WTC11 (cell line): Measurements from ENCODE around the gene CBX2. TPM values are rescaled to one million over a fixed set of nuclear protein-coding genes. Genes with fewer than 3 reads are reported as not detected.

ENCODE experiments used
- ATAC-seq: fragments of 200-7000 bp; cut with Tn5 transposase; 2 replicates; pipeline ENCODE4 v1.10.0; 2021; ENCODE audit warnings: mild to moderate bottlenecking, moderate library complexity
- CTCF ChIA-PET: fragments of 300-600 bp; sonication (Branson Sonifier 250); formaldehyde crosslinking; loops from one replicate; lab custom pipeline; 2021; ENCODE audit warnings: antibody characterized with exemption; lab: Charles Lee
- POLR2A ChIA-PET: fragments of 350-600 bp; sonication (Branson Sonifier 250); formaldehyde crosslinking; loops from one replicate; lab custom pipeline; 2021; ENCODE audit warnings: antibody characterized with exemption; lab: Charles Lee
- DNase-seq: peaks from one replicate; pipeline ENCODE4 v3.0.0; 2021; ENCODE audit warnings: low spot score
- H3K27ac Mint-ChIP-seq: 2 replicates; pipeline ENCODE4 v1.8.0; 2021; ENCODE audit warnings: mixed read lengths
- H3K27me3 Mint-ChIP-seq: 2 replicates; pipeline ENCODE4 v1.8.0; 2021; ENCODE audit warnings: low read depth, mild to moderate bottlenecking, moderate library complexity, mixed read lengths
- H3K36me3 Mint-ChIP-seq: 2 replicates; pipeline ENCODE4 v1.8.0; 2021; ENCODE audit warnings: mixed read lengths
- H3K4me1 Mint-ChIP-seq: 2 replicates; pipeline ENCODE4 v1.8.0; 2022; ENCODE audit warnings: mixed read lengths
- H3K4me3 Mint-ChIP-seq: 2 replicates; pipeline ENCODE4 v1.8.0; 2021; ENCODE audit warnings: mild to moderate bottlenecking, moderate library complexity, mixed read lengths
- H3K9me3 Mint-ChIP-seq: 2 replicates; pipeline ENCODE4 v1.8.0; 2021; ENCODE audit warnings: mixed read lengths
- CTCF ChIP-seq: fragments of 200-600 bp; IDR thresholded peaks from 2 replicates; pipeline ENCODE4 v1.8.0; 2022; ENCODE audit warnings: antibody characterized with exemption
- JUN ChIP-seq: sonication (generic); formaldehyde crosslinking; IDR thresholded peaks from 2 replicates; pipeline ENCODE4 v1.8.0; 2023; ENCODE audit warnings: mild to moderate bottlenecking, missing genetic modification reagents
- MYBL2 ChIP-seq: sonication (generic); formaldehyde crosslinking; IDR thresholded peaks from 2 replicates; pipeline ENCODE4 v1.8.1; 2023; ENCODE audit warnings: mild to moderate bottlenecking, moderate library complexity, missing genetic modification reagents
- NFATC4 ChIP-seq: fragments of 250-450 bp; sonication (Bioruptor Pico); IDR thresholded peaks from 2 replicates; pipeline ENCODE4 v1.9.0; 2021; ENCODE audit warnings: mild to moderate bottlenecking
- NR2C2 ChIP-seq: sonication (generic); formaldehyde crosslinking; IDR thresholded peaks from 2 replicates; pipeline ENCODE4 v1.8.0; 2022; ENCODE audit warnings: mild to moderate bottlenecking, missing genetic modification reagents
- PRRX2 ChIP-seq: fragments of 250-450 bp; sonication (Bioruptor Pico); IDR thresholded peaks from 2 replicates; pipeline ENCODE4 v1.8.0; 2021; ENCODE audit warnings: mild to moderate bottlenecking
- ZNF423 ChIP-seq: fragments of 250-450 bp; sonication (Bioruptor Pico); IDR thresholded peaks from 2 replicates; pipeline ENCODE4 v2.1.2; 2022; ENCODE audit warnings: mild to moderate bottlenecking, moderate library complexity
- ZNF512 ChIP-seq: sonication (generic); formaldehyde crosslinking; IDR thresholded peaks from 2 replicates; pipeline ENCODE4 v1.8.1; 2022; ENCODE audit warnings: missing genetic modification reagents, borderline replicate concordance
- ZSCAN18 ChIP-seq: fragments of 250-450 bp; sonication (Bioruptor Pico); IDR thresholded peaks from 2 replicates; pipeline ENCODE4 v2.1.2; 2022; ENCODE audit warnings: mild to moderate bottlenecking, moderate library complexity
- total RNA-seq: library from RNA; stranded (reverse); gene quantifications from 3 replicates; pipeline ENCODE4 v1.2.3, GENCODE V29; 2021

Gene CBX2
- total RNA-seq, 1 experiment from 2014 or later: 85.5 TPM

GRCh38 chr17:79811011-79811867, 33.3 kb downstream of the CBX2 start (continued):
- no peak for TF ChIP-seq ZSCAN18 (CRISPR knock-in tag)
- TF ChIP-seq JUN (CRISPR knock-in tag): no peak
- no peak for TF ChIP-seq MYBL2 (CRISPR knock-in tag)
- no peak for TF ChIP-seq ZNF512 (CRISPR knock-in tag)
- TF ChIP-seq ZNF423 (CRISPR knock-in tag): peak; percentile 49; the same call in 1 of the 2 replicates
- TF ChIP-seq PRRX2: no peak

- Mint-ChIP-seq H3K4me3 (peak overlapping the region; percentile 62), H3K9me3 (no peaks in the 10 kb centered on the region), H3K4me1 (peaks cover 31% of the 10 kb centered on the region), H3K36me3 (peaks cover 4% of the 10 kb centered on the region; the same call in 1 of the 2 replicates), H3K27me3 (peaks cover 92% of the 10 kb centered on the region), H3K27ac (no peak overlapping the region)
- ATAC-seq (no peak), DNase-seq (no peak)
- no peak for TF ChIP-seq CTCF
- ChIA-PET CTCF (interaction anchor here (1.0 to 20.8 kb wide), 12 partner anchors 7 to 312 kb away, joined by 3 to 464 read pairs (median 6); partner anchors contain the start of genes CBX4 and CBX8), POLR2A (interaction anchor here (1.4 to 7.0 kb wide), 4 partner anchors 17 to 182 kb away, joined by 3 to 68 read pairs (median 4); no protein-coding TSS in a partner anchor)
These were observed 34.0 kb downstream of the CBX2 start for GRCh38 chr17:79811868-79812352.

DNA sequence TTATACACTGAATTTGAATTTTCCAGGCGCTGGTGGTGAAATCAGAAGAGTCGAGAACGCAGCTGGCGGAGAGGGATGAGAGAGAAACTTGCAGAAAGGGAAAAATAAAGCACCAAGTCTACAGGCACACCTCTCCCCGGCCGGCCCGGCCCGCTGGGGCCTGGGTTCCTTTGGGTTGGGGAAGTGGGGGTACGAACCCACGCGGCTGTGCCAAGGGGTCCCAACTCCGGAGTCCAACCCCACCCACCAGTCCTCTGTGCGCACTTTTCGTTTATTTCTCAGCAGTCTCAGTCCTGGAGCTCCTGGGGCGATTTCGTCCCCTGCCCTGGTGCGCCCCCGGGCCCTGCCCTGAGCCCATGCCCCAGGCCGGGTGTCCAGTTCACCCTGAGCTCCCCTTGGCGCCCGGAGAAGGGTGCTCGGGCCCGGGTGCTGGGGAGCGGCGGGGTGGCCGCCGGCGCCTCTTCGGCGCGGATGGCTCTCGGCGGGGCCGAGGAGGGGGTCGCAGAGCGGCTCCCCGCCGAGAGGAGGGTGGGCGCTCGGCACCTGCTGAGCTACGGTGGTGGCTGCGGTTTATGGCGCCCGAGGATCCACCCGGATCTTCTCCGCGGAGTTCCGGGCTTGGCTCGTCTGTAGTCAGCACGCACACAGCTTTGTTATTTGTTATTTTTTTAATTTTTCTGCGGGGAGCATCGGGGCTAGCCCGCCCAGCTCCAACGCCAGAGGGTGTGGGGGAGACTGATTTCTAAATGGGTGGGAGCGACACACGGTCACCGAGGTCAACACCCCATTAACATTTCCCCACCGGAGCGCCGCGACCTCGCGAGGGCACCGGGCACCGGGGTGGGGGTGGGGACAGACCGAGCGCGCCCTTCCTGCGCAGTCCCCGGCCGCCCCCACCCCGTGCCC, 34.7 kb downstream of the CBX2 start:
- peaks cover 30% of the 10 kb centered on the region for H3K4me1 Mint-ChIP-seq
- peaks cover 4% of the 10 kb centered on the region; the same call in 1 of the 2 replicates for H3K36me3 Mint-ChIP-seq
- H3K27me3 Mint-ChIP-seq: peaks cover 92% of the 10 kb centered on the region
- DNase-seq: no peak
- no peak overlapping the region for H3K27ac Mint-ChIP-seq
- ChIA-PET CTCF (interaction anchor here (1.0 to 20.8 kb wide), 9 partner anchors 8 to 178 kb away, joined by 3 to 464 read pairs (median 7); partner anchors contain the start of genes CBX4 and CBX8), POLR2A (interaction anchor here (1.4 to 7.0 kb wide), 5 partner anchors 17 to 181 kb away, joined by 3 to 68 read pairs (median 4); partner anchors contain the start of gene CBX4)
- ATAC-seq: no peak
- no peak for TF ChIP-seq NFATC4 (CRISPR knock-in tag)
- peak; percentile 46; the same call in 1 of the 2 replicates for TF ChIP-seq ZNF423 (CRISPR knock-in tag)
- no peak for TF ChIP-seq NR2C2 (CRISPR knock-in tag)
- H3K4me3 Mint-ChIP-seq: peak overlapping the region; percentile 62
- H3K9me3 Mint-ChIP-seq: no peaks in the 10 kb centered on the region
